K562 (cell line): Measurements from ENCODE around the gene JSRP1. TPM values are rescaled to one million over a fixed set of nuclear protein-coding genes. Genes with fewer than 3 reads are reported as not detected.

Source experiments
- BRF1 ChIP-seq: IDR thresholded peaks from 3 replicates; pipeline ENCODE4 v1.6.1; 2011; ENCODE audit warnings: borderline replicate concordance, mild to moderate bottlenecking; ENCODE audit not compliant: insufficient read length; ENCODE audit errors: extremely low read depth
- KDM4B ChIP-seq, 2 experiments: fragments of 450-650 bp in 1 of 2; sonication (generic) in 1 of 2; IDR thresholded peaks; 2 replicates each; pipeline ENCODE4 v1.6.1; 2016 to 2017; ENCODE audit warnings: borderline replicate concordance in 2 of 2, antibody characterized with exemption in 1 of 2, low read depth in 1 of 2, mild to moderate bottlenecking in 1 of 2
- NELFE ChIP-seq: IDR thresholded peaks from 2 replicates; pipeline ENCODE4 v1.6.1; 2011; ENCODE audit warnings: mild to moderate bottlenecking; ENCODE audit not compliant: insufficient read depth, insufficient read length
- PHF20 ChIP-seq: fragments of 450-650 bp; IDR thresholded peaks from 2 replicates; pipeline ENCODE4 v1.6.1; 2018; ENCODE audit not compliant: partially characterized antibody
- SNRNP70 ChIP-seq: fragments of 200-400 bp; formaldehyde crosslinking; optimal IDR thresholded peaks from 2 replicates; pipeline ENCODE3; 2017; ENCODE audit warnings: low read depth, low read length
- SREBF1 ChIP-seq: fragments of 150-350 bp; IDR thresholded peaks from 2 replicates; pipeline ENCODE4 v1.6.1; 2014; ENCODE audit warnings: antibody characterized with exemption, low read depth, low read length, borderline replicate concordance
- TEAD4 ChIP-seq, 2 experiments: sonication (generic) in 1 of 2; formaldehyde crosslinking in 1 of 2; IDR thresholded peaks; 2 replicates each; pipeline versions ENCODE4 v1.6.1 to v1.8.0; 2012 to 2022; ENCODE audit warnings: borderline replicate concordance in 1 of 2, inconsistent platforms in 1 of 2, low read length in 1 of 2, mild to moderate bottlenecking in 1 of 2, missing genetic modification reagents in 1 of 2
- TSC22D4 ChIP-seq: fragments of 450-650 bp; IDR thresholded peaks from 2 replicates; pipeline ENCODE4 v1.6.1; 2016; ENCODE audit warnings: missing genetic modification characterization, missing biosample characterization, control low read depth
- ZNF318 ChIP-seq, 2 experiments: fragments of 450-650 bp; IDR thresholded peaks; 2 replicates each; pipeline ENCODE4 v1.6.1; 2016; ENCODE audit warnings: mild to moderate bottlenecking in 2 of 2, borderline replicate concordance in 1 of 2, low read depth in 1 of 2, moderate library complexity in 1 of 2
- ZNF398 ChIP-seq: fragments of 250-450 bp; sonication (Bioruptor Pico); IDR thresholded peaks from 2 replicates; pipeline ENCODE4 v1.8.0; 2021; ENCODE audit warnings: moderate library complexity, mild to moderate bottlenecking, inconsistent platforms
- ZNF584 ChIP-seq: fragments of 200-800 bp; sonication (Bioruptor generic); IDR thresholded peaks from 2 replicates; pipeline ENCODE4 v1.6.1; 2016; ENCODE audit warnings: low read depth, mild to moderate bottlenecking, missing genetic modification characterization, missing compliant biosample characterization
- ZNF778 ChIP-seq: fragments of 450-650 bp; formaldehyde crosslinking; IDR thresholded peaks from 2 replicates; pipeline ENCODE4 v1.4.0; 2020; ENCODE audit warnings: mild to moderate bottlenecking, moderate library complexity
- polyA plus RNA-seq, 8 experiments: library from polyadenylated mRNA; depleted of rRNA in 4 of 8; stranded (reverse) in 5 of 8; unstranded in 3 of 8; fragments of >200 nt; fragmentation: Nextera tagmentation in 2 of 8; fragmentation: Illumina TruSeq in 1 of 8; extraction: Ambion mirVana in 2 of 8; extraction: Trizol in 1 of 8; gene quantifications; 2 replicates each; pipeline versions ENCODE4 v1.2.1 to v1.2.3, GENCODE V29; 2011 to 2014; ENCODE audit warnings: inconsistent platforms in 1 of 8, missing spikeins in 1 of 8
- total RNA-seq, 7 experiments: library from RNA; depleted of rRNA in 6 of 7; stranded (reverse); fragments of >200 nt in 6 of 7; fragmentation: Illumina TruSeq in 2 of 7; extraction: Trizol in 2 of 7; gene quantifications; 2 replicates each; pipeline versions ENCODE4 v1.2.1 to v1.2.3, GENCODE V29; 2011 to 2021; ENCODE audit warnings: low replicate concordance in 1 of 7
- TF ChIP-seq, protein P1 (sequence below): IDR thresholded peaks from 2 replicates; pipeline ENCODE4 v1.6.1; 2016; ENCODE audit warnings: missing genetic modification characterization, missing compliant biosample characterization

The JSRP1 gene
- total and polyA plus RNA-seq, 9 of the 15 experiments (the other 6 are each of a cell fraction or from before 2014, with no cell fraction given), result 0.08 to 1.2 (median 0.51) TPM; not detected in 4

- TF ChIP-seq NELFE (no peak), ZNF778 (CRISPR knock-in tag) (no peak), ZNF318 (IDR thresholded peaks at IDR 0.05; ENCODE audit: borderline replicate concordance in 1 of 2, low read depth in 1 of 2) (no peak), SREBF1 (0 out of 2 replicates have a peak, but pooled peaks have one; percentile 13), TSC22D4 (tag) (no peak), ZNF398 (no peak), KDM4B (IDR thresholded peaks at IDR 0.05; ENCODE audit: borderline replicate concordance in 2 of 2, low read depth in 1 of 2) (0 out of 4 replicates have a peak, but pooled peaks of 1 of the 2 experiments have one; percentile 52), BRF1 (no peak), SNRNP70 (no peak), TEAD4 (IDR thresholded peaks at IDR 0.05; ENCODE audit: low read length) (no peak), TEAD4 (CRISPR knock-in tag; IDR thresholded peaks at IDR 0.05; ENCODE audit: borderline replicate concordance) (no peak), ZNF584 (CRISPR knock-in tag) (no peak), PHF20 (peak; percentile 80)
- TF ChIP-seq, protein P1, sequence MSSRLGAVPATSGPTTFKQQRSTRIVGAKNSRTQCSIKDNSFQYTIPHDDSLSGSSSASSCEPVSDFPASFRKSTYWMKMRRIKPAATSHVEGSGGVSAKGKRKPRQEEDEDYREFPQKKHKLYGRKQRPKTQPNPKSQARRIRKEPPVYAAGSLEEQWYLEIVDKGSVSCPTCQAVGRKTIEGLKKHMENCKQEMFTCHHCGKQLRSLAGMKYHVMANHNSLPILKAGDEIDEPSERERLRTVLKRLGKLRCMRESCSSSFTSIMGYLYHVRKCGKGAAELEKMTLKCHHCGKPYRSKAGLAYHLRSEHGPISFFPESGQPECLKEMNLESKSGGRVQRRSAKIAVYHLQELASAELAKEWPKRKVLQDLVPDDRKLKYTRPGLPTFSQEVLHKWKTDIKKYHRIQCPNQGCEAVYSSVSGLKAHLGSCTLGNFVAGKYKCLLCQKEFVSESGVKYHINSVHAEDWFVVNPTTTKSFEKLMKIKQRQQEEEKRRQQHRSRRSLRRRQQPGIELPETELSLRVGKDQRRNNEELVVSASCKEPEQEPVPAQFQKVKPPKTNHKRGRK, result no peak
These were observed 19.7 kb downstream of the JSRP1 start, which contains the start of the genes PLEKHJ1 and SF3A2 (continued) for GRCh38 chr19:2236314-2237050.
